Activated T-cell treated with anti-CD3 and anti-CD28 coated beads, Interleukin-2, amount 50 U/mL, for 72 hours (primary cell): ENCODE data around the gene SLC17A5. TPM values are rescaled to one million over a fixed set of nuclear protein-coding genes. Genes with fewer than 3 reads are reported as not detected.
"Not testable (repeated sequence)": the region's sequence is repeated elsewhere in the genome, so short reads cannot be mapped to it uniquely, and the experiment has no call there.

Experiments used
- ATAC-seq, 2 donors: fragments of 150-1000 bp; cut with Tn5 transposase; replicated peaks in 1 of 2; 2 replicates each; pipeline ENCODE4 v1.10.0; 2021; ENCODE audit warnings: moderate library complexity in 2 of 2, mild to moderate bottlenecking in 1 of 2
- DNase-seq, 2 donors: peaks; one replicate each; pipeline ENCODE4 v3.0.0; 2021 to 2022; ENCODE audit warnings: mixed read lengths in 1 of 2
- H3K27ac Mint-ChIP-seq: one replicate; pipeline ENCODE4 v1.8.0; 2022; ENCODE audit warnings: mild to moderate bottlenecking, moderate library complexity, mixed read lengths
- H3K27me3 Mint-ChIP-seq: one replicate; pipeline ENCODE4 v1.8.0; 2022; ENCODE audit warnings: low read depth, mixed read lengths
- H3K36me3 Mint-ChIP-seq, 2 donors: one replicate each; pipeline ENCODE4 v1.8.0; 2022; ENCODE audit warnings: mixed read lengths in 2 of 2, mild to moderate bottlenecking in 1 of 2; ENCODE audit not compliant: insufficient read depth in 2 of 2
- H3K4me1 Mint-ChIP-seq: one replicate; pipeline ENCODE4 v1.8.0; 2022; ENCODE audit warnings: low read depth, mixed read lengths
- H3K4me3 Mint-ChIP-seq, 2 donors: one replicate each; pipeline ENCODE4 v1.8.0; 2022; ENCODE audit warnings: mild to moderate bottlenecking in 2 of 2, mixed read lengths in 2 of 2, moderate library complexity in 2 of 2
- H3K9me3 Mint-ChIP-seq, 2 donors: one replicate each; pipeline ENCODE4 v1.8.0; 2022; ENCODE audit warnings: mixed read lengths in 2 of 2
- total RNA-seq, 2 donors: library from RNA; stranded (reverse); gene quantifications; one replicate each; pipeline ENCODE4 v1.2.3, GENCODE V29; 2022

SLC17A5 gene
- total RNA-seq, 2 donors from 2014 or later, result 3.2 to 4.7 TPM

DNA sequence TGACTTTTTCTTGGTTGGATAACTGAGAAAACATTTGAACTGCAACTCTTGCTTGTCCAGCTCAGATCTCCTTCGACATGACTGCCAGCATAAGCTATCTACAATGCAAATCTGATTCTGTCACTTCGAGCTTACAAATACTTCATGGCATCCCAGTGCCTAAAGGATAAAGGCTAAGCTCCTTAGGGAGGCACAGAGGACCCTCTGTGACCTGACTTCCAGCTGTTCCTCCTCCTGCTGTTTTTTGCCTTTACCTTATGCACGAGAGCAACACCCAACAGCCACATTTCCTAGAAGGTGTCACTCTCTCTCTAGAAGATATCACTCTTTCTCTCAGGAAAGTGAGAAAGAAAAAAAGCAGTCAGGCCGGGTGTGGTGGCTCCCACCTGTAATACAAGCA, 23.4 kb downstream of the SLC17A5 start:
- Mint-ChIP-seq H3K9me3 (no peaks in the 10 kb centered on the region), H3K27me3 (no peaks in the 10 kb centered on the region), H3K4me1 (no peaks in the 10 kb centered on the region), H3K4me3 (no peak overlapping the region), H3K27ac (no peak overlapping the region), H3K36me3 (peaks cover 1 to 2% of the 10 kb centered on the region in 2 donors)
- ATAC-seq (no peak), DNase-seq (no peak)

DNA sequence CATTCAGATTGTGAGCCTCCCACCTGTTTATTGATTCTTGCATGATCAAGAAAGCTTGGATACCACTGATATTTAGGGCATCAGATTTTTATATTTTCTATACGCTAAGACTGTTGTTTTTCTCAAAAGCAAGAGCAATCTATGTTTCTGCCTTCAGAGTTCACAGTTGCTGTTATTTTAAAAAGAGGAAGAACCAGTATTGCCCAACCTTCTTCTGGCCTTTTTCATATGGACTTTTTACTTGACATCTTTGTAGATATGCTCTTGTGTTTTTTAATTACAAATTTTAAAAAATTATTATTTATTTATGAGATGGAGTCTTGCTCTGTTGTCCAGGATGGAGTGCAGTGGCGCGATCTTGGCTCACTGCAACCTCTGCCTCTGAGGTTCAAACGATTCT, 28.9 kb downstream of the SLC17A5 start:
- no peak for DNase-seq
- Mint-ChIP-seq H3K27ac (no peak overlapping the region), H3K9me3 (no peaks in the 10 kb centered on the region), H3K27me3 (no peaks in the 10 kb centered on the region), H3K36me3 (peaks cover 0 to 2% of the 10 kb centered on the region in 2 donors), H3K4me3 (no peak overlapping the region), H3K4me1 (no peaks in the 10 kb centered on the region)
- ATAC-seq, result no peak

DNA sequence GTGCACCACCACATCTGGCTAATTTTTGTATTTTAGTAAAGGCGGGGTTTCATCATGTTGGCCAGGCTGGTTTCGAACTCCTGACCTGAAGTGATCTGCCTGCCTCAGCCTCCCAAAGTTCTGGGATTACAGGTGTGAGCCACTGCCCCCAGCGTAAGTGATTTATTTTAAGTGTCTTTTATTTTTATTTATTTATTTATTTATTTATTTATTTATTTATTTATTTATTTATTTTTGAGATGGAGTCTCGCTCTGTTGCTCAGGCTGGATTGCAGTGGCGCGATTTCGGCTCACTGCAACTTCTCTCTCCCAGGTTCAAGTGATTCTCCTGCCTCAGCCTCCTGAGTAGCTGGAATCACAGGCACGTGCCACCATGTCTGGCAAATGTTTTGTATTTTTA, 30.3 kb downstream of the SLC17A5 start:
- ATAC-seq, H3K27ac Mint-ChIP-seq, H3K4me1 Mint-ChIP-seq, H3K9me3 Mint-ChIP-seq, H3K4me3 Mint-ChIP-seq, H3K36me3 Mint-ChIP-seq, DNase-seq, H3K27me3 Mint-ChIP-seq: not testable (repeated sequence)

DNA sequence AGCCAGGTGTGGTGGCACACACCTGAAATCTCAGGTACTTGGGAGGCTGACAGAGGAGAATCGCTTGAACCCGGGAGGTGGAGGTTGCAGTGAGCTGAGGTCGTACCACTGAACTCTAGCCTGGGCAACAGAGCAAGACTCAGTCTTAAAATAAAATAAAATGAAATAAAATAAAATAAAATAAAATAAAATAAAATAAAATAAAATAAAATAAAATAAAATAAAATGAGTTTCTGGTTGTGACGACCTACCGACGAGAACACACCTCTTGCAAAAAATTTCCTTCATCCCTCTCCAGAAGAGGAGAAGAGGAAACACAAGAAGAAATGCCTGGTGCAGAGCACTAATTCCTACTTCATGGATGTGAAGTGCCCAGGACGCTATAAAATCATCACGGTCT, 35.7 kb downstream of the SLC17A5 start:
- H3K4me3 Mint-ChIP-seq, ATAC-seq, H3K4me1 Mint-ChIP-seq, H3K27me3 Mint-ChIP-seq, H3K27ac Mint-ChIP-seq, H3K36me3 Mint-ChIP-seq, DNase-seq, H3K9me3 Mint-ChIP-seq: not testable (repeated sequence)

DNA sequence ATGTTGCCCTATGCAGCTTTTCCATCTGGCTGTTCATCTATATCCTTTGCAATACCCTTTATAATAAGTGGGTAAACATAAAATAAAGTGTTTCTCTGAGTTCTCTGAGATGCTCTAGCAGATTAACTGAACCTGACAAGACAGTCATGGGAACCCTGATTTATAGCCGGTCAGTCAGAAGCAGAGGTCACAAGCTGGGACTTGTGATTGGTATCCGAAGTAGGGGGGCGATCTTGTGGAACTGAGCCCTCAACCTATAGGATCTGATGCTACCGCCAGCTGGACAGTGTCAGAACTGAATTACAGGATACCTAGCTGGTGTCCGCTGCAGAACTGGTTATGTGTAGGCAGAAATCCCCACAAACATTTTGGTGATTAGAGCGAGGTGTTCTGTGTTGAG, 39.0 kb downstream of the SLC17A5 start:
- no peak overlapping the region for H3K27ac Mint-ChIP-seq
- H3K27me3 Mint-ChIP-seq, result no peaks in the 10 kb centered on the region
- ATAC-seq (no peak), DNase-seq (no peak)
- H3K36me3 Mint-ChIP-seq, result no peaks in the 10 kb centered on the region
- peaks cover 6% of the 10 kb centered on the region for H3K4me1 Mint-ChIP-seq
- H3K9me3 Mint-ChIP-seq, result no peaks in the 10 kb centered on the region
- H3K4me3 Mint-ChIP-seq, result no peak overlapping the region

DNA sequence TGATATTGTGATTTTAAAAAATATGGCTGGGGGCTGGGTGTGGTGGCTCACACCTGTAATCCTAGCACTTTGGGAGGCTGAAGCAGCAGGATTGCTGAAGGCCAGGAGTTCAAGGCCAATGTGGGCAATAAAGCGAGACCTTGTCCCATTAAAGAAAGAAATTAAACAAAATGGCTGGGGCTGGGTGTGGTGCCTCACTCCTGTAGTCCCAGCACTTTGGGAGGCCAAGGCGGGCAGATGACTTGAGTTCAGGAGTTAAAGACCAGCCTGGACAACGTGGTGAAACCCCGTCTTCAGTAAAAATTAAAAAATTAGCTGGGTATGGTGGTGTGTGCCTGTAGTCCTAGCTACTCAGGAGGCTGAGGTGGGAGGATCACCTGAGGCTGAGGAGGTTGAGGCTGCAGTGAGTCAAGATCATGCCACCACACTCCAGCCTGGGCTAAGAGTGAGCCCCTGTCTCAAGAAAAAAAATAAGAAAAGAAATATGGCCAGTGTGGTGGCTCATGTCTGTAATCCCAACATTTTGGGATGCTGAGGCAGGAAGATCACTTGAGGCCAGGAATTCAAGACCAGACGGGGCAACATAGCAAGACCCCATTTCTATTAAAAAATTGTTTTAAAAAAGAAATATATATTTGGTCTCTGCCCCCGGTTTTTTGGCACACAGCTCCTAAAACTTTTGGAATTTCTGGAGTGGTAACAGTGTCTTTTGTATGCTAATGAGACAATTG, 39.8 kb downstream of the SLC17A5 start:
- no peak overlapping the region for H3K27ac Mint-ChIP-seq
- H3K36me3 Mint-ChIP-seq, result peaks cover 0 to 1% of the 10 kb centered on the region in 2 donors
- no peaks in the 10 kb centered on the region for H3K9me3 Mint-ChIP-seq
- no peaks in the 10 kb centered on the region for H3K27me3 Mint-ChIP-seq
- DNase-seq, result no peak
- no peak for ATAC-seq
- H3K4me1 Mint-ChIP-seq, result peaks cover 6% of the 10 kb centered on the region
- no peak overlapping the region for H3K4me3 Mint-ChIP-seq

DNA sequence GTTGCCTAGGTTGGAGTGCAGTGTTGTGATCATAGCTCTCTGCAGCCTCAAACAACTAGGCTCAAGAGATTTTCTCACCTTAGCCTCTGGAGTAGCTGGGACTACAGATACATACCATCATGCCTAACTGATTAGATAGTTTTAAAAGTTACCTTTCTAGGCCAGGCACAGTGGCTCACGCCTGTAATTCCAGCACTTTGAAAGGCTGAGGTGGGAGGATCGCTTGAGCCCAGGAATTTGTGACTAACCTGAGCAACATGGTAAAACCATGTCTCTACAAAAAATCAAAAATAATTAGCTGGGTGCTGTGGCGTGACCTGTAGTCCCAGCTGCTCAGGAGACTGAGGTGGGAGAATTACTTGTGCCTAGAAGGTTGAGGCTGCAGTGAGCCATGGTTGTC, 41.2 kb downstream of the SLC17A5 start:
- no peak overlapping the region for H3K27ac Mint-ChIP-seq
- peaks cover 0 to 3% of the 10 kb centered on the region in 2 donors for H3K36me3 Mint-ChIP-seq

DNA sequence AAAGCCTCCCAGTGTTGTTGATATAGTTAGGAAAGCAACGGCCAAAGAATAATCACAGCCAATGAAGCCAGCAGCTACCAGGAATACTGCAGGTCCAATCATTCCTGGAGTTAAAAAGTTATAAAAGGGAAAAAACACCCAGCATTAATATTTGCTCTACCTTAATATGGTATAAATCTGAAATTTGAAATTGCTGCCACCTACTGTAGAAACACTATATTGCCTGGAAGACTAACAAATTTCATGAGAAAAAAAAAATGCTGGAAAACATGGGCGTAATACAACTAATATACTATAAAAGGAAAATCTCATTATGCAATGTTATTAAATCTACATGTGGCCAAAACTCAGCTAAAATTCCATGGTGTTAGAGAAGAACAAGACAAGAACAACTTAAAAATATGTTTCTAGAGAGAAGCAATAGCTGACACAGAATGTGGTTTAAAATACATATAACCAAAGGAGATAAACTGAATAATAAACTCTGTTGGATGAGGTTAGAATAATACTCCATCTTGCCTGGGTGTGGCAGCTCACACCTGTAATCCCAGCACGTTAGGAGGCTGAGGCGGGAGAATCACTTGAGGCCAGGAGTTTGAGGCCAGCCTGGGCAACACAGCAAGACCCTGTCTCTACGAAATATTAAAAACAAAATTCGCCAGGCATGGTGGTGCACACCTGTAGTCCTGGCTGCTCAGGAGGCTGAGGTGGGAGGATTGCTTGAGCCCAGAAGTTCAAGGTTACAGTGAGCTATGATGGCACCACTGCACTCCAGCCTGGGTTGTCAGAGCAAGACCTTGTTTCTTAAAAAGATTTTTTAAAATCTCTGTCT, 43.1 kb downstream of the SLC17A5 start:
- peaks cover 6% of the 10 kb centered on the region for H3K4me1 Mint-ChIP-seq
- peak overlapping the region; percentile 36 for H3K27ac Mint-ChIP-seq
- ATAC-seq (peak in 1 of 2 donors; percentile 36), DNase-seq (no peak)
- H3K9me3 Mint-ChIP-seq, result no peaks in the 10 kb centered on the region
- H3K36me3 Mint-ChIP-seq, result peaks cover 0 to 3% of the 10 kb centered on the region in 2 donors
- no peaks in the 10 kb centered on the region for H3K27me3 Mint-ChIP-seq
- no peak overlapping the region for H3K4me3 Mint-ChIP-seq

More for the DNA sequence above, 41.2 kb downstream of the SLC17A5 start:
- H3K27me3 Mint-ChIP-seq, result no peaks in the 10 kb centered on the region
- H3K4me3 Mint-ChIP-seq, result no peak overlapping the region
- H3K4me1 Mint-ChIP-seq, result peaks cover 6% of the 10 kb centered on the region
- DNase-seq (no peak), ATAC-seq (no peak)
- no peaks in the 10 kb centered on the region for H3K9me3 Mint-ChIP-seq

DNA sequence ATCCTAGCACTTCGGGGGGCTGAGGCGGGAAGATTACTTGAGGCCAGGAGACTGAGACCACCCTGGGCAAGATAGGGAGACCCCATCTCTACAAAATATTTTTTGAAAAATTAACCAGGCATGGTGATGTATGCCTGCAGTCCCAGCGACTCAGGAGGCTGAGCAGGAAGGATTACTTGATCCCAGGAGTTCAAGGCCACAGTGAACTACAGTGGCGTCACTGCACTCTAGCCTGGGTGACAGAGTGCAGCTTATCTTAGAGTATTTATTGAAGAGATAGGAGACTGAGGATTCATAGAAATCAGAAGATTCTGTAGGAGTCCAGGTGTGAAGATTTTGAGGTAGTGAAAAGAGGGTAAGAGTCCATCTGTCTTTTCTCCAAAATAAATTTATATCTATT, 45.0 kb downstream of the SLC17A5 start:
- no peak overlapping the region for H3K27ac Mint-ChIP-seq
- ATAC-seq (no peak), DNase-seq (no peak)
- H3K4me3 Mint-ChIP-seq, result no peak overlapping the region
- no peaks in the 10 kb centered on the region for H3K27me3 Mint-ChIP-seq
- no peaks in the 10 kb centered on the region for H3K9me3 Mint-ChIP-seq
- H3K4me1 Mint-ChIP-seq, result peaks cover 6% of the 10 kb centered on the region
- peaks cover 0 to 3% of the 10 kb centered on the region in 2 donors for H3K36me3 Mint-ChIP-seq

DNA sequence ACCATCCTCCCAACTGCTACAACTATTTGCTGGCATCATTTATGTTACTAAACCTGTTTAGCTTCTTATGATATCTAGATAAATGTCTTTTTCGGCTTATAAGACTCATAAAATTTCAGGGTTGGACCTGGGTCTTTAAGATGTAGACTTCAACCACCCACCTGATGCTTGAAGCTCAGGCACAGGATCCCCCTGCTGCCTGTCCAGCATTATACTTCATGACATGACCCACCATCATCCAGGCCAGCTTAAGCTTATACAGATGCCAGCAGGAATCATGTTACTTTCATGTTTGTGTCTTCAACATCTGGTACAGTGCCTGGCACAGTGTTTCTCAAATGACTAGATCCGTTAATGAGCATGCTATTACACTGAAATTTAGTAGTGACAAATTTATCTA, 47.4 kb downstream of the SLC17A5 start:
- H3K9me3 Mint-ChIP-seq, result no peaks in the 10 kb centered on the region
- peaks cover 6% of the 10 kb centered on the region for H3K4me1 Mint-ChIP-seq
- no peak overlapping the region for H3K27ac Mint-ChIP-seq
- H3K27me3 Mint-ChIP-seq, result no peaks in the 10 kb centered on the region
- H3K36me3 Mint-ChIP-seq, result peaks cover 0 to 3% of the 10 kb centered on the region in 2 donors
- DNase-seq (no peak), ATAC-seq (no peak)
- no peak overlapping the region for H3K4me3 Mint-ChIP-seq

DNA sequence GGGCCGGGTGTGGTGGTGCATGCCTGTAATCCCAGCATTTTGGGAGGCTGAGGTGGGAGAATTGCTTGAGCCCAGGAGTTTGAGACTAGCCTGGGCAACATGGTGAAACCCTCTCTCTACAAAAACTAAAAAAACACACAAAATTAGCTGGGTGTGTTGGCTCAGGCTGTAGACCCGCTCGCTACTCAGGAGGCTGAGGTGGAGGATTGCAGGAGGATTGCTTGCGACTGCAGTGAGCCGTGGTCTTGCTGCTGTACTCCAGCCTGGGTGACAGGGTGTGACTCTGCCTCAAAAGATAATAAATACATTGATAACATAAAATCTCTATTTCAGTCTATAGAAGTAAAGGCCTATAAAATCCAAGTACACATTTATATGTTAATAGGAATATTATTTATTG, 49.3 kb downstream of the SLC17A5 start:
- ATAC-seq (no peak), DNase-seq (no peak)
- H3K27ac Mint-ChIP-seq, result no peak overlapping the region
- no peaks in the 10 kb centered on the region for H3K27me3 Mint-ChIP-seq
- H3K36me3 Mint-ChIP-seq, result peaks cover 0 to 5% of the 10 kb centered on the region in 2 donors
- no peaks in the 10 kb centered on the region for H3K4me1 Mint-ChIP-seq
- no peak overlapping the region for H3K4me3 Mint-ChIP-seq
- no peaks in the 10 kb centered on the region for H3K9me3 Mint-ChIP-seq

DNA sequence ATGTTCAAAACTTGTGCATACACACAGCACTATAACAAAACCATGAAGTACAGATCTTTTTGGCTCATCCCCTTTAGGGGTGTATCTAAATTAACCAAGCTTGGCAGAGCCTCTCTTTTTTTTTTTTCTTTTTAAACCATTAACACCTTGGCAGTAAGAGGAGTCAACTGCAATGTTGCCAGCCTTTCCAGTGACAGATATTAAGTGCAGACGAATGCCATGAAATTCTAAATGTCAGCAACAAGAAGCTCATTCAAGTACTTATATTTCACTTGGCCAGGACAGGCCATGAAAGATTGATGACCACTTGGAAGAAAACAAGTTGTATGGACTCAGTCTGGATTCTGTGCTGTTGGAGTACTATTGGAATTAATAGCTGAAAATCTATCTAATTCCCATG, 49.8 kb downstream of the SLC17A5 start:
- H3K4me1 Mint-ChIP-seq, result no peaks in the 10 kb centered on the region
- peak overlapping the region; percentile 68 for H3K27ac Mint-ChIP-seq
- peaks cover 0 to 4% of the 10 kb centered on the region in 2 donors for H3K36me3 Mint-ChIP-seq

DNA sequence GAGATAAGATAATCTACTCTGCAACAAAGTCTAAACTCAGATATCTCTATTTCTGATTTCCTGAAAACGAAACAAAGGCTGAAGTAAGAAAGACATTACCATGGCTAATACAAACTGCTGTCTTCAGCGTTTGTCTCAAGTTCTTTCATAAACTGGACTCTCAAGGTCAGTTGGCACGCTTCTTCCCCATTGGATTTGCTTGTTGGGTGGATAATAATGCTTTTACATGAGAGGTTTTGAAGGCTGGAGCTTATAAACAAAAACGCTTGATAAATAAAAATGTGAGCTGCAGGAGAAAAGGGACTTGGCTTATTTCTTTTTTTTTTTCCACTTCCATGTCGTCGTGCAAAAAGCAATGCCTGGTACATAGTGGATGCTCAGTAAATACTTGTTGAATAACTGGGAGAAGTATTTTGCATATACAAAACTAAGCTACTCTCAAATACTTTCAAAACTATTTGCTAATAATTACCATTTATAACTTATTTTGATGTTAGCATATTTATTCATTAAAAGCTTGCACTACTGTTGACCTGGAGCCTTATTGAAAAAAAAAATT, 67.3 kb downstream of the SLC17A5 start:
- H3K27me3 Mint-ChIP-seq, result no peaks in the 10 kb centered on the region
- peak overlapping the region; percentile 85 to 90 for H3K4me3 Mint-ChIP-seq
- H3K27ac Mint-ChIP-seq, result peak overlapping the region; percentile 98
- ATAC-seq (no peak), DNase-seq (no peak)
- peaks cover 32% of the 10 kb centered on the region for H3K4me1 Mint-ChIP-seq
- H3K9me3 Mint-ChIP-seq, result no peaks in the 10 kb centered on the region
- peaks cover 0 to 1% of the 10 kb centered on the region in 2 donors for H3K36me3 Mint-ChIP-seq

More for the DNA sequence above, 49.8 kb downstream of the SLC17A5 start:
- Mint-ChIP-seq H3K27me3 (no peaks in the 10 kb centered on the region), H3K9me3 (no peaks in the 10 kb centered on the region), H3K4me3 (no peak overlapping the region)
- DNase-seq, result no peak
- no peak for ATAC-seq
